ENCODE results near the gene LRRC55.

DNA sequence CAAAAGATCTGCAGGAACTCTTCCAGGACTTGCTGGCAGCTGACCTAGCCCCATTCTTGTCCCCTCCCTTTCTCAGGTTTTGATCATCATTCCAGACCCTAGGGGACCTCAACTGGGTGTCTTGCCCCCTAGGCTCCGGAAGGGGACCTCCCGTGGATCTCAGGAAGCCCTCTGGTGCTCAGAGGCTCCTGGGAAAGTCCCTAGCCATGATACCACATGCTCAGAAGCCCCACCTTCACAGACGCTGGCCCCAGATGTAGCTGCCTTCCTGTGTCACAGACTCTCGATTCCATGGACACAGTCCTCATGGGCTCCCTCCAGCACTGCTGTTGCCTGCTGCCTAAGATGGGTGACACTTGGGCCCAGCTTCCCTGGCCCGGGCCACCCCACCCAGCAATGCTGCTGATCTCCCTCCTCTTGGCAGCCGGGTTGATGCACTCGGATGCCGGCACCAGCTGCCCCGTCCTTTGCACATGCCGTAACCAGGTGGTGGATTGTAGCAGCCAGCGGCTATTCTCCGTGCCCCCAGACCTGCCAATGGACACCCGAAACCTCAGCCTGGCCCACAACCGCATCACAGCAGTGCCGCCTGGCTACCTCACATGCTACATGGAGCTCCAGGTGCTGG is at the start of gene LRRC55:
- TF ChIP-seq POLR2A (IDR thresholded peaks at IDR 0.05): no peak
- TF ChIP-seq CTCF (IDR thresholded peaks at IDR 0.05): no peak
